H1 (cell line): ENCODE data around the gene MACF1. TPM values are rescaled to one million over a fixed set of nuclear protein-coding genes. Genes with fewer than 3 reads are reported as not detected.
A peak's percentile ranks its signal among the peaks of the same experiment; 100 is the strongest.

ENCODE experiments used
- CTCF ChIA-PET: fragments of 300-600 bp; sonication (Branson Sonifier 250); formaldehyde crosslinking; loops from one replicate; lab custom pipeline; 2021; ENCODE audit not compliant: partially characterized antibody; lab: Charles Lee
- POLR2A ChIA-PET: fragments of 300-600 bp; sonication (Branson Sonifier 250); formaldehyde crosslinking; loops from one replicate; lab custom pipeline; 2021; ENCODE audit warnings: inconsistent platforms; ENCODE audit not compliant: partially characterized antibody; lab: Charles Lee
- DNase-seq, 2 experiments: peaks; one replicate each; pipeline versions ENCODE4 v3.0.0 to v3.0.0-alpha.2; 2010 to 2022; ENCODE audit warnings: low spot score in 2 of 2, low read depth in 1 of 2, mixed read lengths in 1 of 2
- FAIRE-seq: peaks from 2 replicates; lab custom pipeline; 2011; peaks lifted over from hg19 to GRCh38; lab: Jason Lieb, UNC
- H2AFZ ChIP-seq: 2 replicates; pipeline ENCODE4 v1.8.1; 2012; ENCODE audit warnings: low read length, inconsistent platforms
- H2AK5ac ChIP-seq: 2 replicates; pipeline ENCODE4 v1.6.1; 2013; ENCODE audit warnings: low read depth, low read length
- H2BK120ac ChIP-seq: replicated peaks from 2 replicates; pipeline ENCODE3; 2013; ENCODE audit warnings: low read depth, low read length, inconsistent platforms
- H2BK12ac ChIP-seq: 2 replicates; pipeline ENCODE4 v1.6.1; 2013; ENCODE audit warnings: low read depth, low read length
- H2BK15ac ChIP-seq: 2 replicates; pipeline ENCODE4 v1.6.1; 2013; ENCODE audit warnings: low read length
- H2BK20ac ChIP-seq: 2 replicates; pipeline ENCODE4 v1.6.1; 2013; ENCODE audit warnings: low read length
- H2BK5ac ChIP-seq: 2 replicates; pipeline ENCODE4 v1.6.1; 2013; ENCODE audit warnings: low read depth, low read length
- H3K14ac ChIP-seq: 2 replicates; pipeline ENCODE4 v1.6.1; 2013; ENCODE audit warnings: inconsistent platforms; ENCODE audit not compliant: insufficient read length
- H3K18ac ChIP-seq: 2 replicates; pipeline ENCODE4 v1.6.1; 2013; ENCODE audit warnings: low read length; ENCODE audit errors: extremely low read depth
- H3K23ac ChIP-seq: 2 replicates; pipeline ENCODE4 v1.6.1; 2013; ENCODE audit warnings: inconsistent platforms; ENCODE audit not compliant: insufficient read length
- H3K23me2 ChIP-seq: 2 replicates; pipeline ENCODE4 v1.6.1; 2013; ENCODE audit warnings: low read depth, low read length
- H3K27ac ChIP-seq: 2 replicates; pipeline ENCODE4 v1.6.1; 2011; ENCODE audit warnings: low read depth, low read length, inconsistent platforms
- H3K27me3 ChIP-seq, 4 experiments: replicated peaks in 1 of 4; 1 replicate in 1 of 4; 2 replicates in 3 of 4; pipeline versions ENCODE4 v1.6.1 to v1.8.1; 2011 to 2013; ENCODE audit warnings: low read length in 3 of 4, mild to moderate bottlenecking in 3 of 4, inconsistent platforms in 2 of 4, mixed read lengths in 2 of 4, moderate library complexity in 1 of 4; ENCODE audit not compliant: control insufficient read depth in 3 of 4, insufficient read depth in 3 of 4; ENCODE audit errors: extremely low read depth in 1 of 4
- H3K36me3 ChIP-seq, 4 experiments: 2 replicates each; pipeline versions ENCODE4 v1.6.1 to v1.8.1; 2011 to 2013; ENCODE audit warnings: mild to moderate bottlenecking in 4 of 4, low read length in 3 of 4, moderate library complexity in 2 of 4, control low read depth in 1 of 4, inconsistent platforms in 1 of 4; ENCODE audit not compliant: insufficient read depth in 4 of 4, control insufficient read depth in 2 of 4
- H3K4ac ChIP-seq: replicated peaks from 2 replicates; pipeline ENCODE3; 2013; ENCODE audit warnings: low read length, low read depth, mixed read lengths, inconsistent platforms; ENCODE audit not compliant: insufficient read length
- H3K4me1 ChIP-seq, 4 experiments: replicated peaks in 1 of 4; 1 replicate in 1 of 4; 2 replicates in 3 of 4; pipeline versions ENCODE4 v1.6.1 to v1.8.1; 2011 to 2013; ENCODE audit warnings: low read length in 3 of 4, inconsistent platforms in 2 of 4, mixed read lengths in 1 of 4; ENCODE audit not compliant: insufficient read depth in 4 of 4, control insufficient read depth in 3 of 4
- H3K4me2 ChIP-seq, 2 experiments: 2 replicates each; pipeline versions ENCODE4 v1.6.1 to v1.8.1; 2011 to 2013; ENCODE audit warnings: low read depth in 2 of 2, low read length in 2 of 2, control low read depth in 1 of 2, inconsistent platforms in 1 of 2, mild to moderate bottlenecking in 1 of 2; ENCODE audit not compliant: insufficient read depth in 1 of 2
- H3K4me3 ChIP-seq, 4 experiments: fragments of 200-600, 300-600 bp in 1 of 4; sonication (generic), shearing (Covaris generic), sonication (Bioruptor Twin) in 1 of 4; 2 replicates each; pipeline versions ENCODE4 v1.5.1 to v1.8.1; 2011 to 2016; ENCODE audit warnings: low read length in 4 of 4, low read depth in 3 of 4, control low read depth in 2 of 4, inconsistent platforms in 2 of 4, mild to moderate bottlenecking in 2 of 4, mixed read lengths in 1 of 4, moderate library complexity in 1 of 4; ENCODE audit not compliant: insufficient read depth in 2 of 4; ENCODE audit errors: extremely low read depth in 1 of 4
- H3K56ac ChIP-seq: replicated peaks from 2 replicates; pipeline ENCODE3; 2013; ENCODE audit warnings: low read depth, mild to moderate bottlenecking, mixed read lengths, low read length, inconsistent platforms; ENCODE audit not compliant: insufficient read length
- H3K79me1 ChIP-seq: 2 replicates; pipeline ENCODE4 v1.6.1; 2013; ENCODE audit warnings: low read depth, low read length, control low read depth
- H3K79me2 ChIP-seq, 2 experiments: 2 replicates each; pipeline versions ENCODE4 v1.6.1 to v1.8.1; 2012 to 2013; ENCODE audit warnings: low read length in 2 of 2, mild to moderate bottlenecking in 2 of 2, inconsistent platforms in 1 of 2; ENCODE audit not compliant: insufficient read depth in 2 of 2, control insufficient read depth in 1 of 2
- H3K9ac ChIP-seq, 4 experiments: replicated peaks in 1 of 4; 1 replicate in 1 of 4; 2 replicates in 3 of 4; pipeline versions ENCODE4 v1.6.1 to v1.8.1; 2011 to 2013; ENCODE audit warnings: low read depth in 3 of 4, low read length in 3 of 4, control low read depth in 2 of 4, mild to moderate bottlenecking in 2 of 4, moderate library complexity in 2 of 4, inconsistent platforms in 1 of 4; ENCODE audit errors: extremely low read depth in 1 of 4
- H3K9me3 ChIP-seq, 2 experiments: 2 replicates each; pipeline versions ENCODE4 v1.6.1 to v1.8.1; 2012 to 2013; ENCODE audit warnings: mild to moderate bottlenecking in 2 of 2, moderate library complexity in 2 of 2, control low read depth in 1 of 2, inconsistent platforms in 1 of 2, low read depth in 1 of 2, low read length in 1 of 2, mixed read lengths in 1 of 2; ENCODE audit not compliant: insufficient read depth in 2 of 2
- H4K20me1 ChIP-seq, 2 experiments: replicated peaks in 1 of 2; 2 replicates each; pipeline versions ENCODE3 to v1.8.1; 2011 to 2013; ENCODE audit warnings: inconsistent platforms in 2 of 2, low read length in 2 of 2, mild to moderate bottlenecking in 1 of 2; ENCODE audit not compliant: insufficient read depth in 2 of 2, control insufficient read depth in 1 of 2
- H4K5ac ChIP-seq: 2 replicates; pipeline ENCODE4 v1.6.1; 2013; ENCODE audit warnings: low read length, low read depth, mixed read lengths, inconsistent platforms; ENCODE audit not compliant: insufficient read length
- H4K8ac ChIP-seq: 2 replicates; pipeline ENCODE4 v1.8.0; 2013; ENCODE audit warnings: mild to moderate bottlenecking, moderate library complexity, low read length, inconsistent platforms; ENCODE audit not compliant: insufficient read depth; ENCODE audit errors: extremely low read depth
- H4K91ac ChIP-seq: replicated peaks from 2 replicates; pipeline ENCODE3; 2013; ENCODE audit warnings: low read length, mixed read lengths, inconsistent platforms; ENCODE audit not compliant: insufficient read length
- EGR1 ChIP-seq: IDR thresholded peaks from 2 replicates; pipeline ENCODE4 v1.6.1; 2011; ENCODE audit warnings: low read depth, low read length, borderline replicate concordance
- RFX5 ChIP-seq: IDR thresholded peaks from 2 replicates; pipeline ENCODE4 v1.6.1; 2011; ENCODE audit warnings: low read depth, low read length, improper control_type of control experiment, borderline replicate concordance
- SUZ12 ChIP-seq: fragments of 200-600 bp; sonication (generic); IDR thresholded peaks from 2 replicates; pipeline ENCODE4 v1.6.1; 2012; ENCODE audit warnings: mild to moderate bottlenecking, inconsistent platforms, low read length, moderate library complexity, mixed read lengths
- TEAD4 ChIP-seq: IDR thresholded peaks from 2 replicates; pipeline ENCODE4 v1.6.1; 2012; ENCODE audit warnings: low read depth, low read length, inconsistent platforms, mixed read lengths
- WGBS, 2 experiments: shearing (Covaris generic) in 1 of 2; methylation state at CpG; one replicate each; pipeline versions ENCODE4 v1.1.6 to v1.1.7; 2013 to 2015; ENCODE audit warnings: low lambda C conversion rate in 2 of 2, mixed read lengths in 2 of 2, inconsistent platforms in 1 of 2, low coverage in 1 of 2, missing lambda C conversion rate in 1 of 2; ENCODE audit not compliant: insufficient replicate concordance in 2 of 2, insufficient coverage in 1 of 2, insufficient read length in 1 of 2; ENCODE audit errors: extremely low coverage in 1 of 2, missing lambda C conversion rate in 1 of 2; 5-methylcytosine and 5-hydroxymethylcytosine counted together
- polyA plus RNA-seq, 7 experiments: library from polyadenylated mRNA; depleted of rRNA in 3 of 7; stranded (reverse) in 5 of 7; unstranded in 2 of 7; fragments of >200 nt in 5 of 7; fragments of 200-250 nt in 2 of 7; gene quantifications; 1 replicate in 5 of 7; 2 replicates in 1 of 7; 4 replicates in 1 of 7; pipeline versions ENCODE4 v1.2.1 to v1.2.3, GENCODE V29; 2011 to 2013; ENCODE audit warnings: missing spikeins in 2 of 7, mixed read lengths in 2 of 7
- total RNA-seq: library from RNA; stranded (reverse); fragmentation: NEBNext Ultra II Directional; extraction: Animal tissue kit (Norgen Biotek cat#: 25700); gene quantifications from 2 replicates; pipeline ENCODE4 v1.2.1, GENCODE V29; 2021

MACF1 gene
- total and polyA plus RNA-seq, 2 of the 8 experiments (the other 6 are each of a cell fraction or from before 2014, with no cell fraction given) = 59.8 to 285 TPM

DNA sequence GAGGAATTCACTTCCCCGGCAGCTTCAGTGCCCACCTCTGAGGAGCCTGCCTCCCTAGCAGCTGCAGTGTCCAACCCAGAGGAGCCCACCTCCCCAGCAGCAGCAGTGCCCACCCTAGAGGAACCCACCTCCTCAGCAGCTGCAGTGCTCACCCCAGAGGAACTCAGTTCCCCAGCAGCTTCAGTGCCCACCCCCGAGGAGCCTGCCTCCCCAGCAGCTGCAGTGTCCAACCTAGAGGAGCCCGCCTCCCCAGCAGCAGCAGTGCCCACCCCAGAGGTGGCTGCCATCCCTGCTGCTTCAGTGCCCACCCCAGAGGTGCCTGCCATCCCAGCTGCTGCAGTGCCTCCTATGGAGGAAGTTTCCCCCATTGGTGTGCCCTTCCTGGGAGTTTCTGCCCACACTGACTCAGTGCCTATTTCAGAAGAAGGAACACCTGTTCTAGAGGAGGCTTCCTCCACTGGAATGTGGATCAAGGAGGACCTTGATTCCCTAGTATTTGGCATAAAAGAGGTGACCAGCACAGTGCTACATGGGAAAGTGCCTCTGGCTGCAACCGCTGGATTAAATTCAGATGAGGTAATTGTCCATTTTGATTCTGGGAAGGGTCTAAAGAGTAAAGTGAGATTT is 209.5 kb downstream of the MACF1 start:
- Histone ChIP-seq H3K23me2 (no peaks in the 10 kb centered on the region; the same call in 1 of the 2 replicates), H3K4ac (no peak overlapping the region), H4K8ac (no peak overlapping the region), H2BK20ac (no peak overlapping the region), H3K4me2 (peak overlapping the region; percentile 34 to 35; a peak in 3 of 4 replicates), H4K5ac (no peak overlapping the region), H3K9ac (no peak overlapping the region), H3K79me1 (peaks cover 16% of the 10 kb centered on the region), H3K23ac (no peak overlapping the region), H4K91ac (no peak overlapping the region), H3K27me3 (no peaks in the 10 kb centered on the region), H3K4me3 (peak overlapping the region in 2 of 4 experiments; percentile 1 to 19; a peak in 2 of 8 replicates), H3K56ac (no peak overlapping the region), H3K36me3 (peaks cover 2 to 19% (median 8%) of the 10 kb centered on the region in 4 experiments; a peak in 3 of 8 replicates), H4K20me1 (peaks cover 14 to 22% of the 10 kb centered on the region in 2 experiments)
- no peak for FAIRE-seq
- no peak for DNase-seq
- 88% methylated on average over 4 of the region's 4 CpGs; no CpG with 5 or more reads in 1 of the 2 experiments for WGBS, 2 experiments
- POLR2A ChIA-PET = interaction anchor here (0.6 to 1.5 kb wide), 4 partner anchors 14 to 545 kb away, joined by 3 to 7 read pairs (median 4); no protein-coding TSS in a partner anchor
- TF ChIP-seq EGR1 (no peak), RFX5 (no peak), TEAD4 (no peak), SUZ12 (no peak)
- TF ChIP-seq, all 59 proteins: peak for 0
- Histone ChIP-seq H3K27ac (no peak overlapping the region), H2BK5ac (no peak overlapping the region), H2AFZ (no peak overlapping the region), H2AK5ac (no peak overlapping the region), H3K79me2 (peaks cover 6 to 80% of the 10 kb centered on the region in 2 experiments), H2BK120ac (no peak overlapping the region), H3K9me3 (no peaks in the 10 kb centered on the region), H3K4me1 (peaks cover 0 to 17% (median 13%) of the 10 kb centered on the region in 4 experiments; a peak in 6 of 7 replicates), H3K14ac (no peak overlapping the region), H3K18ac (no peak overlapping the region), H2BK15ac (no peak overlapping the region), H2BK12ac (no peak overlapping the region)
- CTCF ChIA-PET = interaction anchor here (1.1 to 7.0 kb wide), 4 partner anchors 21 to 323 kb away, joined by 3 to 46 read pairs (median 4); no protein-coding TSS in a partner anchor
